SHP77 (cell line): ENCODE data around the gene ZC3H13.
A peak's percentile ranks its signal among the peaks of the same experiment; 100 is the strongest.

ENCODE experiments used
- DNase-seq, 2 experiments: peaks; one replicate each; lab custom pipeline; 2025; lab: John Stamatoyannopoulos, UW

The ZC3H13 gene

DNA sequence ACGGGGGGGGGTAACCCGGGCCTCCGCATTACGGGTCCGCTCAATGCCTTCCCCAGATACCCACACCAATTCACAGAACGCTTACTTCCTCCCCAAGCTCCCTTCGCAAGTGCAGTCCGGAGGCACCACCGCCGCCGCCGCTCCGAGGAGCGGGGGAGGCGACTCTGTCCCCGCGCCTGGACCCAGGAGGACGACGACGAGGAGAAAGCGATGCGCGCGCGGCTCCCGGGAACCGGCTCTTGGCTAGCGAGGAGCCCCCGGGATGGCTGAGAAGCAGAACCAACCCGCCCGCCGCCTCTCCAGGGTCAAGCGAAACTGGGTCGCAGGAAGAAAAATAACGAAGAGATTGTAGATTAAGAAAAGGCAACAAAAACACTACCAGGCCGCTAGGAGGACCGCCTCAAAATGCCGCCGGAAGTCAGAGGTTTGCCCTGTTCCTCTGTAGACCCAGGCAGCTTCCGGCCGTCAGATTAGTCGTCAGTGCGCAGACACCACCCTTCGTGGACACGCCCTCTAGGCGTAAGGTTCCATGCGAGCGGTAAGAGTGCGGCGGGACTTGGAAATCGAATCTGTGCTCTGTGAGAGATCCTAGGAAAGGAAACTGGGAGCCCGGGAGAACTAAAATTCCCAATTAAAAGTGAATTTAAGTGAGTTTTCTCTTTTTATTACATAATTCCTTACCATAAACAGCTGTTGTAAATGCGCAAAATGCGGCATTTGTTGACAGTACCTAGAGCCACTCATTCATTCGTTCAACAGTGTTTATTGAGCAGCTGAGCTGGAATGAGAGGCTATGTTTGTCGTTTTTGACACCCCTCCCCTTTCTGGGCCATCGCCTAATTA lies at the start of gene ZC3H13:
Gene ZC3H13 (minus strand): TSS at position 428 of the 843 bp plus-strand sequence. CDS start 7,239 bp downstream, outside the sequence.
- DNase-seq = peak; percentile 91 to 96

DNA sequence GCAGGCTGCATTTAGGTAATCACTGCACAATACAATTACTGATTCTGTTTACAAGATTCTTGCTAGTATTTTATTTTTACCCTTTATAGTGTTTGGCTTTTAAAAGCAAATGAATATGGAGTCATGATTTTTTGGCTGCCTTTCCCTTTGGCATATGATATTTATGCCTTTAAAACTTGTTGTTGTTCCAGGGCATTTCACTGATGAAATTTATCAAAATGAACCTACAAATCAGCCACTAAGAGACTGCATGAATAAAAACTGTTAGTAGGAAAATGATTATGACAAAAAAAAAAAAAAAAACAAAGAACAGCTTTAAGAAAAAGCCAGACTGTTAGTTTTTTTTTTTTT lies 49.7 kb upstream of the ZC3H13 start:
- no peak for DNase-seq

GRCh38 chr13:46101484-46102254 lies 49.1 kb upstream of the ZC3H13 start:
- no peak for DNase-seq

DNA sequence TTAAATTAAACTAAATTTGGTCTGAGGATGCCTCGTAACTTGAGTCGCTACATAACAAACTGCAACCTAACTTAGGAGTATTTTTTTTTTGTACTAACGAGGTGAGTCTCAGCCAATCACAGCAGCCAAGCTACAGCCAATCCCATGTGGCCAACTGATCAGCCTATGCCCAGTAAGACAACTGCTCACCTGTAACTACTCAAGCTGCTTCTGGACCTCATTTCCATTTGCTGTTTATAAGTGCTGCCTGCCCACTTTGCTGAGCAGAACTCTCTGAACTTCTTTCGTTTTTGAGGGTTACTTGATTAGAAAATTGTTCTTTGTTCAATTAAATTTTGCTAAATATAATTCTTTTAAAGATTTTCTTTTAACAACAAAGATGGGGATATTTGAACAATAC lies 48.5 kb upstream of the ZC3H13 start:
- no peak for DNase-seq

DNA sequence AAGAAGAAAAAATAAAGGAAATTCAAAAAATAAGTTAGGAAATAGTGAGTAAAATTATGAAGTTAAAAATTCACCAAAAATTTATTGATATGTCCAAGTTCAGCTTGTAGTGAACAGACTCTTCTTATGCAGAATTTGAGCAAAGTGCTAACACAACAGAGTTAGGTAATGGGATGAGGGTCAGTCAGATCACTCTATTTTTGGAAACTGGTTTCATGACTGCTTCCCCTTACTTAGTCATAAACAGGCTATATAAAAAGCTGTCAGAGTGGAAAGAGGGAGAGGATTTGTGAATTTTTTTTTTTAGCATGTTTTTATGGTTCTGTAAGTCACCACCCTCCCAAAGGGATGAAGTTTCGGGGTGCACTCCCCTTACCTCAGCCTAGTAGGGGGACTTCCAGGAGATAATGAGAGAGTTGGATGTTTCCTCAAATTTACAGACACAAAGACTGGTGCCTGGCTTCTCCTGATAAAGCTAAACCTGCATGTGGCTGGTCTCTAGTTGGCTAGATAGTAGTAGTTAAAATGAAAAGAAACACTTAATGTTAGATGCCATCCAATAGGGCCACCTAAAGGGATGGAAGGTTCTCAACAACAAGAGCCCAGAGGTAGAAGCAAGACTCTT lies 47.8 kb upstream of the ZC3H13 start:
- no peak for DNase-seq

DNA sequence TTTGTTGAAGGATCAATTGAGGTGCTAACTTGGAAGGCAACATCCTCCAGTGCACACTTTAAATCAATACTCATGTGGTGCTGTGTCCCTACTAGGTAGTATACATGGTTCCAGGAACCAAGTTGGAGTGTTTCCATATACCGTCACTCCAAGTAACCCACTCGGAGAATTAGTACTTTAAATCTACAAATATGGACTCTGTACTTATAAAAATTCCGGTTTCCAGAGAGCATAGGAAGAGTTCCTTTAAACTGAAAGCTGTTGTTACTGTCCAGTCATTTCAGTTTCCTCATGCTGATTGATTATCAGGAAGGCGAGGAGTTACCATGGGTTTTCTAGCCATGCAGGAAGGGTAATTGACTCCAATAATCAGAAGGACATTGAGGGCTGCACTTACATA lies 45.1 kb upstream of the ZC3H13 start:
- DNase-seq = no peak

DNA sequence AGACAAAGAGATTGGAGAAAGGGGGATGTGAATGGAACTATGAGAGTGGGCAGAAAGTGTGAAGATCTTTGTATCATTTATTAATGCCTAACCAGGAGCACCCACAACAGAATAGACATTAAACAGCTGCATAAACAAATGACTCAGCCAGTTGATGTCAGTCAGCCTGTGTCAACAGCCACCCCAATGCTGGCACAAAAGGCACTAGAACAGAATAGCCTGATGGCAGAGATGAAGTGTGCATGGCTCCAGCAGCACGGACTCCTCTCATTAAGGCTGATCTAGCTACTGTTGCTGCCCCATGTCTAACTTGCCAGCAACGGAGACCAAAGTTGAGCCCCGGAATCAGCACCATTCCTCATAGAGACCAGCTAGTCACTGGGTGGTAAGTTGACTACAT lies 44.5 kb upstream of the ZC3H13 start:
- peak; percentile 87 for DNase-seq

DNA sequence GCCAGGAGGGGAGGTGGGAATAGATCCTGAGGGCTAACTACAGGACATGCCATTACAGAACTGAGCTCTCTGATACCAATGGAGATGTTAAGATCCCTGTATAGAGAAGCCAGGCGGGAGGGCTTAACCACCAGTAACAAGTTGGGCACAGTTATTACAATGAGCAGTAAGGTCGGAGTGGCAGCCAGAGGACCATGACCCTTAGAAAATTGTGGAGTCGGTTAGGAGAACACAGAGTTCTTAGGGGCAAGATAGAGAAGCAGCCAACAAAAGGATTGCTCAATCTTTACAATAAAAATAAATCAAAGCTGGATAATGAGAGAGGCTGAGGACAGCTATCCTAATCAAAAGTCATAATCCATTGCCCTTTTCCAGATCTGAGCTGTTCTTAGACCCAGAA lies 41.9 kb upstream of the ZC3H13 start:
- DNase-seq = no peak

GRCh38 chr13:46088821-46089562 lies 36.4 kb upstream of the ZC3H13 start:
- DNase-seq = no peak

- DNase-seq = no peak
Observed at GRCh38 chr13:46087481-46087880, 34.9 kb upstream of the ZC3H13 start.

- DNase-seq = peak; percentile 1 to 18
Observed at GRCh38 chr13:46086985-46087384, 34.4 kb upstream of the ZC3H13 start.

- DNase-seq = no peak
Observed at GRCh38 chr13:46086421-46086922, 33.9 kb upstream of the ZC3H13 start.

GRCh38 chr13:46085737-46086136 lies 33.2 kb upstream of the ZC3H13 start:
- DNase-seq = no peak

- no peak for DNase-seq
Observed at GRCh38 chr13:46082324-46082723, 29.8 kb upstream of the ZC3H13 start.

DNA sequence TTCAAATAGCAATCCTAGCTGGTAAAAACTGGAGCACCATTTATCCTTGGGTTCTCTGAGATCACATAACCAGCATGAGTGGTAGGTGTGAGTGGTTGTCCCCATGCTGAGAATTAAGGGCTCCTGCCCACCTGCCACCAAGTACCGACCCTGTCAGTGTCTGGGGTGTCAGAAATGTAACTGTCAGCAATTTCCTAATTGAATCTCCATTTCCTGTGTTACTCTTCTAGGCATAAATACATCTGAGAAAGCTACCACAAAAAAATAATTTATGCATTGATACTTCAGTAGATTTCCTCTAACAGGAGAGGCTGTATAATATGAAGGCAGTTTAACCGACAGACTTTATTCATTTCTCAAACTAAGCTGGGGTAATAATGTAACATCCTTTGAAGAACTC lies 27.2 kb upstream of the ZC3H13 start:
- no peak for DNase-seq

DNA sequence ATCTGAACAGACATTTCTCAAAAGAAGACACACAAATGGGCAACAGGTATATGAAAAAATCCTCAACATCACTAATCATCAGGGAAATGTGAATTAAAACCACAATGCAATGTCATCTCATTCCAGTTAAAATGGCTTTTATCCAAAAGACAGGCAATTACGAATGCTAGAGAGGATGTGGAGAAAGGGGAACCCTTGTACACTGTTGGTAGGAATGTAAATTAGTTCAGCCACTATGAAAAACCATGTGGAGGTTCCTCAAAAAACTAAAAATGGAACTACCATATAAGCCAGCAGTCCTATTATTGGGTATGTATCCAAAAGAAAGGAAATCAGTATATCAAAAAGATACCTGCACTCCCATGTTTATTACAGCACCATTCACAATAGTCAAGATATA lies 24.7 kb upstream of the ZC3H13 start:
- no peak for DNase-seq

GRCh38 chr13:46076827-46077226 lies 24.3 kb upstream of the ZC3H13 start:
- no peak for DNase-seq

GRCh38 chr13:46075811-46076210 lies 23.3 kb upstream of the ZC3H13 start:
- DNase-seq = no peak

DNA sequence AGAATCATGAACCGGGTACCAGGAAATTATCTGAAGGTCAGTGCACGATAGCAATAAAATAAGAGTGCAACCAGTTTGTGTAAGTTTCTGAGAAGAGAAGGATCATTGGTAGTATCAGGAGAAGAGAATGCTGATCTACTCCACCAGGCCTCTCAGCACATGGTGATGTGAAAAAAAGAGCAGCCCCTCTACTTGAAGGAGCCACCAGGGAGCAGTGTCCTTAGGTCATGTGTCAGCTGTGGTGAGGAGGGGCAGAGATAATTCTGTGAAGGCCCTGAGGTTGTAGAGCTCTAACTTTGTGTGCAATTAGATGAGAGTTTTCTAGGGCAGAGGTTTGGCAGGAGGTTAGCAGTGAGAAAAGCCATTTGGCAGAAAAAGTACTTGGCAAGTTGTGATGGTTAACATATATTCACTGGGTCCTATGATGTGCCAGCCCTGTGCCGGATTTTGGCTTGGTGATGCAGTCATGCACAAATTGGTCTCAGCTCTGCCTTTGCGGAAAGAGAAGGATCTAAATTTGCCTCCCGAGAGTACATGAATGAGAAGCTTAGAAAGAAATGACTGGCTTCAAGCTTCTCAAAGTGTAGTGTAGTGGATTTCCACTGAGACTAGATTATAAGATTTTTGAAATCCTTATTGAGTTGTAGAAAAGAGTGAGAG lies 19.2 kb upstream of the ZC3H13 start:
- no peak for DNase-seq

- DNase-seq = no peak
Observed at GRCh38 chr13:46063292-46063691, 10.7 kb upstream of the ZC3H13 start.

GRCh38 chr13:46062185-46062584 lies 9.6 kb upstream of the ZC3H13 start:
- DNase-seq = no peak
